GM21723 (cell line): ENCODE measurements around the gene MAP7.
"Not testable (repeated sequence)": the region's sequence is repeated elsewhere in the genome, so short reads cannot be mapped to it uniquely, and the experiment has no call there.

Experiments
- ATAC-seq: cut with Tn5 transposase; IDR thresholded peaks from one replicate; pipeline ENCODE4 v1.9.1; 2021; ENCODE audit warnings: mild to moderate bottlenecking, moderate library complexity; ENCODE audit not compliant: unreplicated experiment

MAP7 gene

DNA sequence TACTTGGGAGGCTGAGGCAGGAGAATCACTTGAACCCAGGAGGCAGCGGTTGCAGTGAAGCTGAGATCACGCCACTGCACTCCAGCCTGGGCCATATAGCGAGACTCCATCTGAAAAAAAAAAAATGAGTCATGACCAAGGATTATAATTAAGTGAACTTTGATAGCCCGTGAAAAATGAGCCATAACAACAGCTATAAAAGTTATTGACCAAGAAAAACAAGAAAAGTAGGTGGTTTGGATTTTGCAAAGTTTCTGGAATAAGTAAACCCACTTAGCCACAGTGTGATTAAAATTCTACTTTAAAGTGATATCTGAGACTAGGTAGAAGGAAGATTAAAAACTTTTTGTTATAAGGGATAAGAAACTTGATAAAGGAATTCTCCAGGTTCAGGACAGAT lies 234.6 kb downstream of the MAP7 start:
- no peak for ATAC-seq

DNA sequence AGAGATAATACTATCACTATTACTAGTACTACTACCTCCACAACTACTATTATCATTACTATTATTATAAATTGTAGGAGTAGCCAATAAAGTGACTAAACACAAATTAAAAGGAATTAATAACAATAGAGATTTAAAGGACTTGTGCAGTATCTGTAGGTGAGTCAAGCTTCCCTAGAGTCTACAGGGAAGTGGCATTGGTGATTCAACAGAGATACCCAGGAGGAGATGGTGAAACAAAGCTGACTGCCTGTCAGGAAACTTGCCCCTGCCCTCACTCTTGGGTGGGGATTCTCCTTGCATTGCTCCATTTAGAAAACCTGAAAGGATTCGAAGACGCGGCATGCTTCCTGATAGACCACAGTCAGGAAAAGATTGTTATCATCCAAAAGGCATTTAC lies 237.2 kb downstream of the MAP7 start:
- no peak for ATAC-seq

DNA sequence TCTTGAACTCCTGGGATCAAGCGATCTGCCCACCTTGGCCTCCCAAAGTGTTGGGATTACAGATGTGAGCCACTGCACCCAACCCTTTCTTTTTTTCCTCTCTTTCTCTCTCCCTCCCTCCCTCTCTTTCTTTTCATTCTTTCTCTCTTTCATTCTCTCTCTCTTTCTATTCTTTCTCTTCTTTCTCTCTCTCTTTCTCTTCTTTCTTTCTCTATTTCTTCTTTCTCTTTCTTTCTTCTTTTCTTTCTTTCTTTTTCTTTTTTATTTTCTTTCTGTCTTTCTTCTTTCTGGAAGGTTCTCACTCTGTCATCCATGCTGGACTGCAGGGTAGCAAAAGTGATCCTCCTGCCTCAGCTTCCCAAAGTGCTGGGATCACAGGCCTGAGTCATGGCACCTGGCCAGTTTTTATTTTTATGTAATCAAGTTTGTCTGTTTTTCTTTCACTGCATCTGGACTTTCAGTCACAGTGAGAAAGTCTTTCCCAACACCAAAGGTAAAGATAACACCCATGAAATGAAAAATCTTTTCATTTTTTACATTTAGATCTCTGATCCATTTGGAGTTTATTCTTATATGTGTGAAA lies 240.4 kb downstream of the MAP7 start:
- ATAC-seq, result no peak

DNA sequence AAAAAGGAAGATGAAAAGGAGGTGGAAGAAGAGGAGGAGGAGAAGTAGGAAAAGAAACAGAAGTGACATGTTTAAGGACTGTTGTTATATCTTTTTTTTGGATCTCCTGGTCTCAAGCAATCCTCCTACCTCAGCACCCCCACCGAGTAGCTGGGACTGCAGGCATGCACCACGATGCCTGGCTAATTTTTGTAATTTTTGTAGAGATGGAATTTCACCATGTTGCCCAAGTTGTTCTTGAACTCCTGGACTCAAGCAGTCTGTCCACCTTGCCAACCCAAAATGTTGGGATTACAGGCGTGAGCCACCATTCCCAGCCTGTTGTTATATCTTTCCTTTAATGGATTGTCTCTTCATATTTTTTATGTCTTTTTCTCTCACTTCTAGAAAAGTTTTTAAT lies 241.1 kb downstream of the MAP7 start:
- no peak for ATAC-seq

DNA sequence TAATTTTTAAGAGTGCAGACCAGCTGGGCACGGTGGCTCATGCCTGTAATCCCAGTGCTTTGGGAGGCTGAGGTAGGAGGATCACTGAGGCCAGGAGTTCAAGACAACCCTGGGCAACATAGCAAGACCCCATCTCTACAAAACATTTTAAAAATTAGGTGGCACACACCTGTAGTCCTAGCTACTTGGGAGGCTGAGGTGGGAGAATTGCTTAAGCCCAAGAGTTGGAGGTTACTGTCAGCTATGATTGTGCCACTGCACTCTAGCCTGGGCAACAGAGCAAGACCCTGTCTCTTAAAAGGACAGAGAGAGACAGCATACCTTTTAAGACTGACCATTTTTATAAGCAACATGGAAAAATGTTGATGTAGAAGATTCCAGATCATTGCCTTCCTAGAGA lies 241.8 kb downstream of the MAP7 start:
- ATAC-seq, result not testable (repeated sequence)

DNA sequence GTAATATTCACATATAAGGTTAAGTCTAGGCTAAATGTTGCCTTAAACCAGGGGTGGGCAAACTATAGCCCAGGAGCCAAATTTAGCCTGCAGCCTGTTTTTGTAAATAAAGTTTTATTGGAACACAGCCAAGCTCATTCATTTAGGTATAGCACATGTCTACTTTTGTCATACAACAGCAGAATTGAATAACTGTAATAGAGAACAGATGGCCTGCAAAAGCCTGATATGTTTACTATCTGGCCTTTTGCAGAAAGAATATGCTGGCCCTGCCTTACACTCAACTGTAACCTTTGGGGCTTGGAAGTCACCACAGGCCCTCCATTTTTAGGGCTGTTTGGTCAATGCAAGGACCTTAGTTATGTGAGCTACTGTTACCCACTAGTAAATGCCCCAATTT lies 242.9 kb downstream of the MAP7 start:
- ATAC-seq, result no peak

DNA sequence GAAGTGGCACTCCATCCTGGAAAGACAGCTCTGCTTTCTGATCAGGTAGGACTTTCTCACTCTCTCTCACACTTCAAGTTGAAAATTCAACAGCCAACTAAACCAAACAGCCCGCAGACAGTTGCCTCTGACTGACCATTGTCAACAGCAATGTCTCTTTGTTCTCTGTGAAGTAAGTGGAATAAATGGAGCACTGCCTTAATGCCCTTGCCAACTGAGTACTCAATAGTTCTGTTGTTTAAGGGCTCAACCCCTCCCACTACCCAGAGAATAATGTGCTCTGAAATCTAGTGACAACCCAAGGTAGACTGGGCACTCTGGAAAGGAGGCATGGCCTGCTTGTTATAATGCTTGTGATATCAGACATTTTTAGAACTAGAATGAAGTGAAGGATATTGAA lies 243.8 kb downstream of the MAP7 start:
- ATAC-seq, result no peak

DNA sequence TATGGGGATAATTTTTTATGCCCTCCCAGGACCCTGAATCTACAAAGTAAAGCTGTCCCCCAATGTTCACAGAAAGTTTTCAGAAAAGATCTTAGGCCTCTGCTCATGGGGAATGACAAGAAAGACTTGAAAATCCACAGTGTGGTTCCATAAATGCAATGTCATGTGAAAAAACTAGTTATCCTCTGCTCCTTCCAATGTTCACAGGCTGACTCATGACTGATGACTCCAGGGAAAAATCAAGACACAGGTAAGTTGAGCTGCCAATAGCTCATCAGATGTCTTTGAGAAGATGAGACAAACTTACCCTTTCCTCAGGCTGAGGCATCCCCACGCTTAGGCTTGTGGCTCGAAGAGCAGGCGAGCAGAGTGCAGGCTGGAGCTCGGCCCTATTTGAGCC lies 245.8 kb downstream of the MAP7 start:
- ATAC-seq, result no peak

DNA sequence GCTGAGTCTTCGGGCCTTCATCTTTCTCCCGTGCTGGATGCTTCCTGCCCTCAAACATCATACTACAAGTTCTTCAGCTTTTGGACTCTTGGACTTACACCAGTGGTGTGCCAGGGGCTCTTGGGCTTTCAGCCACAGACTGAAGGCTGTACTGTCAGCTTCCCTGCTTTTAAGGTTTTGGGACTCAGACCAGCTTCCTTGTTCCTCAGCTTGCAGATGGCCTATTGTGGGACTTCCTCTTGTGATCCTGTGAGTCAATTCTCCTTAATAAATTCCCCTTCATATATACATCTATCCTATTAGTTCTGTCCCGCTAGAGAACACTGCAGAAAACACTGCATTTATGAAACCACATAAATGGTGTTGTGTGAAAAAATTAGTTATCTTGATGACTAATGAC lies 246.7 kb downstream of the MAP7 start:
- no peak for ATAC-seq

DNA sequence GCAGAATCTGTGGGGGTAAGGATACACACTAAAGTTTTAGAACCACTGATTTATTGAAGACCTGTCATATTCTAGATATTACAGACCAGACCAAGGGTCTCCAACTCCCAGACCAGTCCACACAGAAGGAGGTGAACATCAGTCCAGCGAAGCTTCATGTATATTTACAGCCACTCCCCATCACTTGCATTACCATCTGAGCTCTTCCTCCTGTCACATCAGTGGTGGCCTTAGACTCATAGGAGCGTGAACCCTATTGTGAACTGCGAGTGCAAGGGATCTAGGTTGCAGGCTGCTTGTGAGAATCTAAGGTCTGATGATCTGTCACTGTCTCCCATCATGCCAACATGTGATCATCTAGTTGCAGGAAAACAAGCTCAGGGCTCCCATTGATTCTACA lies 255.6 kb downstream of the MAP7 start:
- ATAC-seq, result no peak
